ENCODE results near the gene TECPR2.

The TECPR2 gene

DNA sequence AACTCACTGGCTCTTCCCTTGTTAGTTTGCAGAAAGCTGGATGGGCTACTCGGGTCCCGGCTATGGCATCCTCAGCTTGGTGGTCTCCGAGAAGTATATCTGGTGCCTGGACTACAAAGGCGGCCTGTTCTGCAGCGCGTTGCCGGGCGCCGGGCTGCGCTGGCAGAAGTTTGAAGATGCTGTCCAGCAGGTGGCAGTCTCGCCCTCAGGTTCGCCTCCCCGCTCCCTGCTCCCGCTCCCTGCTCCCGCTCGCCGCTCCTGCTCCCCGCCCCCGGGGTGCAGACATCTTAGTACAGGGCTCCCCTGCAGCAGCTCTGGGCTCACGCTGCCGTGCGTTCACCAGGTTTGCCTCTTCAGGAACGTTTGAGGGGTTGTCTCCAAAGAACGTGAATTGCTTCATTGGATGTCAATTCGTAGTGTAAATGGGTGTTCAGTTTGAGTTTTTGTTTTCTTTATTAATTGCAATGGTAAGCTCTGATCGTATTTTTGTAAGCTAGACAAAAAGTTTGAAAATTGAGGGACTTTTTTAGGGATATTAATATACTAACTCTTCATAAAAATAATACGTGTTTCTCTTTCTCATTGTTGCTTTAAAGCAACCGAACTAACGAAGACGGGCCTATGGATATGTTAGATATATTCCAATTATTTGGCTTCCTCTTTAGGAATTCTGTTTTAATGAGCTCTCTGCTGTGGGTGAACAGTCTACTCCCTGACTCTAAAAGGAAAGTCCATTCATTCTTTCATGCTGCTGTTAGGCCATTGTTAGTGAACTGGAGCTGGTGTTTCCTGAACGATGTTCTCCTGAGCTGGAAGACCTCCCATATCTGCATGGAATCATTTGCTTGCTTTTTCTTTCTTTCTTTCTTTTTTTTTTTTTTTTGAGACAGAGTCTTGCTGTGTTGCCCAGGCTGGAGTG, 75.5 kb downstream of the TECPR2 start:
- DNase-seq (ENCODE audit: low read depth) = peak; percentile 81
- no peak overlapping the region for H3K4me3 ChIP-seq (ENCODE audit: low read depth, low read length)
- TF ChIP-seq, protein P1, sequence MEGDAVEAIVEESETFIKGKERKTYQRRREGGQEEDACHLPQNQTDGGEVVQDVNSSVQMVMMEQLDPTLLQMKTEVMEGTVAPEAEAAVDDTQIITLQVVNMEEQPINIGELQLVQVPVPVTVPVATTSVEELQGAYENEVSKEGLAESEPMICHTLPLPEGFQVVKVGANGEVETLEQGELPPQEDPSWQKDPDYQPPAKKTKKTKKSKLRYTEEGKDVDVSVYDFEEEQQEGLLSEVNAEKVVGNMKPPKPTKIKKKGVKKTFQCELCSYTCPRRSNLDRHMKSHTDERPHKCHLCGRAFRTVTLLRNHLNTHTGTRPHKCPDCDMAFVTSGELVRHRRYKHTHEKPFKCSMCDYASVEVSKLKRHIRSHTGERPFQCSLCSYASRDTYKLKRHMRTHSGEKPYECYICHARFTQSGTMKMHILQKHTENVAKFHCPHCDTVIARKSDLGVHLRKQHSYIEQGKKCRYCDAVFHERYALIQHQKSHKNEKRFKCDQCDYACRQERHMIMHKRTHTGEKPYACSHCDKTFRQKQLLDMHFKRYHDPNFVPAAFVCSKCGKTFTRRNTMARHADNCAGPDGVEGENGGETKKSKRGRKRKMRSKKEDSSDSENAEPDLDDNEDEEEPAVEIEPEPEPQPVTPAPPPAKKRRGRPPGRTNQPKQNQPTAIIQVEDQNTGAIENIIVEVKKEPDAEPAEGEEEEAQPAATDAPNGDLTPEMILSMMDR (IDR thresholded peaks at IDR 0.05; ENCODE audit: low read depth, low read length) = peak; percentile 56
- no peak for TF ChIP-seq MYC (IDR thresholded peaks at IDR 0.05; ENCODE audit: low read depth, low read length)

DNA sequence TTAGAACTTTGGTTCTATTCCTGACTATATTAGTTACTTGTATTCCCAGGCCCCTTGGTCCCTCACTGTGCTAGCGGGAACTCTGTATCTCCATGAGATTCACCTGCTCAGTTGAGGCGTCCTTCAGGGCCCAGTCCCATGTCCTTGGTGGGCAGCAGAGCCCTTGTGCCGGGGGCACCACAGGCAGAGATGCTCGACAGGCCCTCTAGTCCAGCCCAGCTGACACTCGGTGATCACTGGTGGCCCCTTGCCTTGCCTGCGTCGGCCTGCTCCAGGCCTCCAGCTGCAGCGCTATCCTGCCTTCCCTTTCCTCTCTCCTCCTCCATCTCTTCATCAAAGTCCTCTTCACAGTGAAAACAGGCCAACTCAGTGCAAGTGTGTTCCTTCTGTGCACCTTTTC, 76.8 kb downstream of the TECPR2 start:
- TF ChIP-seq, protein P1 (IDR thresholded peaks at IDR 0.05; ENCODE audit: low read depth, low read length) = no peak
- no peak for TF ChIP-seq POLR2A (IDR thresholded peaks at IDR 0.05; ENCODE audit: extremely low read depth, insufficient read length)
- TF ChIP-seq, protein P2, sequence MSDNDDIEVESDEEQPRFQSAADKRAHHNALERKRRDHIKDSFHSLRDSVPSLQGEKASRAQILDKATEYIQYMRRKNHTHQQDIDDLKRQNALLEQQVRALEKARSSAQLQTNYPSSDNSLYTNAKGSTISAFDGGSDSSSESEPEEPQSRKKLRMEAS (IDR thresholded peaks at IDR 0.05; ENCODE audit: low read depth, low read length) = no peak
- no peak for TF ChIP-seq MYC (IDR thresholded peaks at IDR 0.05; ENCODE audit: low read depth, low read length)
- H3K4me3 ChIP-seq (ENCODE audit: low read depth, low read length) = no peak overlapping the region
- no peak for DNase-seq (ENCODE audit: low read depth)

DNA sequence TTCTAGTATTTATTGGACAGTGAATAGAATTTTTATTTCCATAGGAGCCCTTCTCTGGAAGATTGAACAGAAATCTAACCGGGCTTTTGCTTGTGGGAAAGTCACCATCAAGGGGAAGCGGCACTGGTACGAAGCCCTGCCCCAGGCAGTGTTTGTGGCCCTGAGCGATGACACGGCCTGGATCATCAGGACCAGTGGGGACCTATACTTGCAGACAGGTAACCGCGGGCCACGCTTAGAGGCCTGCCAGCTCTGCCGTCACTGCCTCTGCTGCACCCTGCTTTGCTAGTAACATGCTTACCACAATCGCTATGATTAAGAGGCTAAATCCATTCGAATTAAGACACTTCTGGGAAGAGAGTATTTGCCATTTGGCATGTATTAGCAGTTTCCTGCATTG, 77.7 kb downstream of the TECPR2 start:
- no peak for DNase-seq (ENCODE audit: low read depth)
- no peak overlapping the region for H3K4me3 ChIP-seq (ENCODE audit: low read depth, low read length)
- TF ChIP-seq MYC (IDR thresholded peaks at IDR 0.05; ENCODE audit: low read depth, low read length) = no peak
- no peak for TF ChIP-seq POLR2A (IDR thresholded peaks at IDR 0.05; ENCODE audit: extremely low read depth, insufficient read length)
- TF ChIP-seq, protein P2 (IDR thresholded peaks at IDR 0.05; ENCODE audit: low read depth, low read length) = no peak
- TF ChIP-seq, protein P1 (IDR thresholded peaks at IDR 0.05; ENCODE audit: low read depth, low read length) = no peak

DNA sequence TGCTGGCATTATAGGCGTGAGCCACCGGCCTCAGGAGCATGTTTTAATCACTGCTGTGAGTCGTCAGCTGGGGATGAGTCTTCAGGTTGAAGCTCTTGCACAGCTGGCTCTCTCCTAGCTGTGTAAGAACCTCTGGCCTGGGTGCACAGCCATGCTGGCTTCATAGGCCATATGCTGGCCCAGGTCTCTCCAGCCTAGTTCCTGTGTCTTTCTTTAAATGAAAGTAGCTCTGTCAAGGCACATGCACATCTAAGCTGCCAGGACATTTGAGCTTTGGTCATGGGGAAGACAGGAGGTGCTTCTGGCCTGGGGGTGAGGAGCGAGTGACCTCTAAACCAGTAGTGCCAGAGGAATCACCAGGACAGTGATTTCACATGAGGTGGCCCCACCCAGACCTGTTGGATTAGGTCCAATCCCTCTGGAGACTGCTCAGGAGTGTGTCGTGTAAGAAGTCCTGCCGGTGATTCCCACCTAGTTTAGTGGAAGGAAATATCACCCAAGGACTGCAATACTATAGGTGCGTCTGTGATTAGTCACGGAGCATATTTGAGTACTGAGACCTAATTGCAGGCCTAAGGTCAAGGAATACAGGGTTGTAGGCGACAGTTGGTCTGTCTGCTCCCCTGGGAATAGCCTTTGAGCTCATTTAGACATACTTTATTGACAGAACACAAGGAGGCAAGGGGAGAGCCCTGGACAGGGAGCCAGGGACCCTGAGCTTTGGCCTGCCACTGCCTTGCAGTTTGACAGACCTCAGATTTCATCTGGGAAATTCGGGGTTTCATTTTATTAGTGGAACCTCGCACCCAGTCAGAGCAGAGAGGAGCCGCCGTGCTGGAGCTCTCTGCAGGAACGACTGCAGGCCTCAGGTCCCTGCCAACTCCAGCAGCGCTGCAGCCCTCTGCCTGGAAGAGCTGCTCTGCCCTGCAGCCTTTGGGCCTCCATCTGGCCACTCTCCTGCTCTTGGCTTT, 79.8 kb downstream of the TECPR2 start:
- TF ChIP-seq POLR2A (IDR thresholded peaks at IDR 0.05; ENCODE audit: extremely low read depth, insufficient read length) (no peak), MYC (IDR thresholded peaks at IDR 0.05; ENCODE audit: low read depth, low read length) (no peak)
- TF ChIP-seq, protein P1 (IDR thresholded peaks at IDR 0.05; ENCODE audit: low read depth, low read length) = no peak
- no peak for DNase-seq (ENCODE audit: low read depth)
- H3K4me3 ChIP-seq (ENCODE audit: low read depth, low read length) = no peak overlapping the region

DNA sequence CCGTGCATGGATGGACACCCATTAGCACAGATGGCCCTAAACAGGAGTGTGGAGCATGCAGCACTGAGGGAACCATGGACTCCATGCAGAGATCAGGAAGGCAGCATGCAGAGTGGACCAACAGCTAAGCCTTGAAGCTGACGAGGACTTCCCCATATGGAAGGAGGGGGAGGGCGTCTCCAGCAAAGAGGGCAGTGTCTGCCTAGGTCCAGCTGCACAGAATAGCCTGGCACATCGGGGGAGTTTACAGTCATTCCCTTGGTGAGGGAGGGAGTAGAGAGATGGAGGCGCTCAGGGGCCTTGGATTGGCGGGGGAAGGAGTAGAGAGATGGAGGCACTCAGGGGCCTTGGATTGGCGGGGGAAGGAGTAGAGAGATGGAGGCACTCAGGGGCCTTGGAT, 82.3 kb downstream of the TECPR2 start:
- DNase-seq (ENCODE audit: low read depth) = no peak
- H3K4me3 ChIP-seq (ENCODE audit: low read depth, low read length) = no peak overlapping the region
- TF ChIP-seq, protein P2 (IDR thresholded peaks at IDR 0.05; ENCODE audit: low read depth, low read length) = no peak
- TF ChIP-seq POLR2A (IDR thresholded peaks at IDR 0.05; ENCODE audit: extremely low read depth, insufficient read length) = no peak
- TF ChIP-seq, protein P1 (IDR thresholded peaks at IDR 0.05; ENCODE audit: low read depth, low read length) = no peak
- TF ChIP-seq MYC (IDR thresholded peaks at IDR 0.05; ENCODE audit: low read depth, low read length) = no peak
